ENCODE data around the gene GMPR2. TPM values are rescaled to one million over a fixed set of nuclear protein-coding genes. Genes with fewer than 3 reads are reported as not detected.

Gene GMPR2
- total and polyA plus RNA-seq, 2 of the 13 experiments (the other 11 are each of a cell fraction or from before 2014, with no cell fraction given): 210 to 273 TPM

DNA sequence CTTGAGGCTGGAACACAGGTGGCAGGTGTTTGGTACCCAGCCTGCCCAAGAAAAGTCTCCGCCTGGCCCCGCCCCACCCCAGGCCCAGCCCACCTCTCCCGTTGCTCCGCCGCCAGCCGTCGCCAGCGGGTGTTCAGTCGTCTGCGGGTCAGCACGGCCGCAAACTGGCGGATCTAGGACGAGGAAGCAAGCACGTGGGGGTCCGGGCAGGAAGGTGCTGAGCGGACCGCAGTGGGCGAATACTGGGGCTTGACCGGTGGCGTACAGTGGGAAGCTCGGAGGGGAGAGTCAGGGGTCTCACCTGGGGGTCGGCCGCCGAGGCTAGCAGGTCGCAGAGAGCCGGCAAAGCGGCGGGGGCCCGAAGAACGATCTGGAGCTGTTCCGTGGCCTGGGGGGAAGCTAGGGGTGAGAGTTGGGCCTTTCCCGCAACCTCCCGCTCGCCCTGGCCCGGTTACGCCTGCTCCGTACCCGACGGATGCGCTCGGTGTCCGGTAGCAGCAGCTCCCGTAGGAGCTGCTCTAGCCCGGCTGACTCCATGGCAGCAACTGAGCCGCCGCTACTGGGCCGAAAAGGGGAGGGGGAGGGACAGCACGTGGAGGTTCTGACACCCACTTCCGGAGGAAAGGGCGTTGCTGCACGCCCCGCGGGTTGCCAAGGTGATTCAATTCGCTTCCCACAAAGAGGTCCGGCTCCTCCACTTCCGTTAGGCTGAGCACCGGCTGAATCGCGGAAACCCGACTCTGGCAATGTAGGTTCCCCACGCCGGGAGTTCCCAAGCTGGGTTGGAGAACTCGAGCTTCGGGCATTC, 44.3 kb upstream of the GMPR2 start, which contains the start of gene IPO4 (continued):
- TF ChIP-seq, protein P1, sequence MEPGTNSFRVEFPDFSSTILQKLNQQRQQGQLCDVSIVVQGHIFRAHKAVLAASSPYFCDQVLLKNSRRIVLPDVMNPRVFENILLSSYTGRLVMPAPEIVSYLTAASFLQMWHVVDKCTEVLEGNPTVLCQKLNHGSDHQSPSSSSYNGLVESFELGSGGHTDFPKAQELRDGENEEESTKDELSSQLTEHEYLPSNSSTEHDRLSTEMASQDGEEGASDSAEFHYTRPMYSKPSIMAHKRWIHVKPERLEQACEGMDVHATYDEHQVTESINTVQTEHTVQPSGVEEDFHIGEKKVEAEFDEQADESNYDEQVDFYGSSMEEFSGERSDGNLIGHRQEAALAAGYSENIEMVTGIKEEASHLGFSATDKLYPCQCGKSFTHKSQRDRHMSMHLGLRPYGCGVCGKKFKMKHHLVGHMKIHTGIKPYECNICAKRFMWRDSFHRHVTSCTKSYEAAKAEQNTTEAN (CRISPR knock-in tag; conservative IDR thresholded peaks at IDR 0.05): peak; percentile 83; the same call in 1 of the 2 replicates
- TF ChIP-seq POGZ (CRISPR knock-in tag; IDR thresholded peaks at IDR 0.05): peak; percentile 99
- TF ChIP-seq, protein P2, sequence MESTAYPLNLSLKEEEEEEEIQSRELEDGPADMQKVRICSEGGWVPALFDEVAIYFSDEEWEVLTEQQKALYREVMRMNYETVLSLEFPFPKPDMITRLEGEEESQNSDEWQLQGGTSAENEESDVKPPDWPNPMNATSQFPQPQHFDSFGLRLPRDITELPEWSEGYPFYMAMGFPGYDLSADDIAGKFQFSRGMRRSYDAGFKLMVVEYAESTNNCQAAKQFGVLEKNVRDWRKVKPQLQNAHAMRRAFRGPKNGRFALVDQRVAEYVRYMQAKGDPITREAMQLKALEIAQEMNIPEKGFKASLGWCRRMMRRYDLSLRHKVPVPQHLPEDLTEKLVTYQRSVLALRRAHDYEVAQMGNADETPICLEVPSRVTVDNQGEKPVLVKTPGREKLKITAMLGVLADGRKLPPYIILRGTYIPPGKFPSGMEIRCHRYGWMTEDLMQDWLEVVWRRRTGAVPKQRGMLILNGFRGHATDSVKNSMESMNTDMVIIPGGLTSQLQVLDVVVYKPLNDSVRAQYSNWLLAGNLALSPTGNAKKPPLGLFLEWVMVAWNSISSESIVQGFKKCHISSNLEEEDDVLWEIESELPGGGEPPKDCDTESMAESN (CRISPR knock-in tag; conservative IDR thresholded peaks at IDR 0.05): peak; percentile 98
- TF ChIP-seq, protein P3, sequence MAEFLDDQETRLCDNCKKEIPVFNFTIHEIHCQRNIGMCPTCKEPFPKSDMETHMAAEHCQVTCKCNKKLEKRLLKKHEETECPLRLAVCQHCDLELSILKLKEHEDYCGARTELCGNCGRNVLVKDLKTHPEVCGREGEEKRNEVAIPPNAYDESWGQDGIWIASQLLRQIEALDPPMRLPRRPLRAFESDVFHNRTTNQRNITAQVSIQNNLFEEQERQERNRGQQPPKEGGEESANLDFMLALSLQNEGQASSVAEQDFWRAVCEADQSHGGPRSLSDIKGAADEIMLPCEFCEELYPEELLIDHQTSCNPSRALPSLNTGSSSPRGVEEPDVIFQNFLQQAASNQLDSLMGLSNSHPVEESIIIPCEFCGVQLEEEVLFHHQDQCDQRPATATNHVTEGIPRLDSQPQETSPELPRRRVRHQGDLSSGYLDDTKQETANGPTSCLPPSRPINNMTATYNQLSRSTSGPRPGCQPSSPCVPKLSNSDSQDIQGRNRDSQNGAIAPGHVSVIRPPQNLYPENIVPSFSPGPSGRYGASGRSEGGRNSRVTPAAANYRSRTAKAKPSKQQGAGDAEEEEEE (CRISPR knock-in tag; IDR thresholded peaks at IDR 0.05; ENCODE audit: borderline replicate concordance): peak; percentile 99
- TF ChIP-seq ARNT (IDR thresholded peaks at IDR 0.05): no peak
- no peak for TF ChIP-seq SMARCE1 (IDR thresholded peaks at IDR 0.05; ENCODE audit: borderline replicate concordance)
- TF ChIP-seq SRF (IDR thresholded peaks at IDR 0.05; ENCODE audit: low read depth, low read length): peak; percentile 93
- peak; percentile 92 for TF ChIP-seq ZNF329 (CRISPR knock-in tag; IDR thresholded peaks at IDR 0.05; ENCODE audit: low read depth)
- TF ChIP-seq, protein P4, sequence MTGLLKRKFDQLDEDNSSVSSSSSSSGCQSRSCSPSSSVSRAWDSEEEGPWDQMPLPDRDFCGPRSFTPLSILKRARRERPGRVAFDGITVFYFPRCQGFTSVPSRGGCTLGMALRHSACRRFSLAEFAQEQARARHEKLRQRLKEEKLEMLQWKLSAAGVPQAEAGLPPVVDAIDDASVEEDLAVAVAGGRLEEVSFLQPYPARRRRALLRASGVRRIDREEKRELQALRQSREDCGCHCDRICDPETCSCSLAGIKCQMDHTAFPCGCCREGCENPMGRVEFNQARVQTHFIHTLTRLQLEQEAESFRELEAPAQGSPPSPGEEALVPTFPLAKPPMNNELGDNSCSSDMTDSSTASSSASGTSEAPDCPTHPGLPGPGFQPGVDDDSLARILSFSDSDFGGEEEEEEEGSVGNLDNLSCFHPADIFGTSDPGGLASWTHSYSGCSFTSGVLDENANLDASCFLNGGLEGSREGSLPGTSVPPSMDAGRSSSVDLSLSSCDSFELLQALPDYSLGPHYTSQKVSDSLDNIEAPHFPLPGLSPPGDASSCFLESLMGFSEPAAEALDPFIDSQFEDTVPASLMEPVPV (CRISPR knock-in tag; IDR thresholded peaks at IDR 0.05): peak; percentile 100
- TF ChIP-seq, protein P5, sequence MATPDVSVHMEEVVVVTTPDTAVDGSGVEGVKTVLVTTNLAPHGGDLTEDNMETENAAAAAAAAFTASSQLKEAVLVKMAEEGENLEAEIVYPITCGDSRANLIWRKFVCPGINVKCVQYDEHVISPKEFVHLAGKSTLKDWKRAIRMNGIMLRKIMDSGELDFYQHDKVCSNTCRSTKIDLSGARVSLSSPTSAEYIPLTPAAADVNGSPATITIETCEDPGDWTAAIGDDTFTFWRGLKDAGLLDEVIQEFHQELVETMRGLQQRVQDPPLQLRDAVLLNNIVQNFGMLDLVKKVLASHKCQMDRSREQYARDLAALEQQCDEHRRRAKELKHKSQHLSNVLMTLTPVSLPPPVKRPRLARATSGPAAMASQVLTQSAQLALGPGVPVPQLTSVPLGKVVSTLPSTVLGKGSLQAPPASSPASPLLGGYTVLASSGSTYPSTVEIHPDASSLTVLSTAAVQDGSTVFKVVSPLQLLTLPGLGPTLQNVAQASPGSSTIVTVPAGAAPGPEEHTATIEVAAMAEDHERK (CRISPR knock-in tag; IDR thresholded peaks at IDR 0.05; ENCODE audit: low read depth): peak; percentile 72
- no peak; the same call in 1 of the 2 replicates for TF ChIP-seq FLYWCH1 (CRISPR knock-in tag; IDR thresholded peaks at IDR 0.05)
- TF ChIP-seq, protein P6, sequence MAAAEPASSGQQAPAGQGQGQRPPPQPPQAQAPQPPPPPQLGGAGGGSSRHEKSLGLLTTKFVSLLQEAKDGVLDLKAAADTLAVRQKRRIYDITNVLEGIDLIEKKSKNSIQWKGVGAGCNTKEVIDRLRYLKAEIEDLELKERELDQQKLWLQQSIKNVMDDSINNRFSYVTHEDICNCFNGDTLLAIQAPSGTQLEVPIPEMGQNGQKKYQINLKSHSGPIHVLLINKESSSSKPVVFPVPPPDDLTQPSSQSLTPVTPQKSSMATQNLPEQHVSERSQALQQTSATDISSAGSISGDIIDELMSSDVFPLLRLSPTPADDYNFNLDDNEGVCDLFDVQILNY (CRISPR knock-in tag; conservative IDR thresholded peaks at IDR 0.05): peak; percentile 82
- TF ChIP-seq XBP1 (CRISPR knock-in tag; IDR thresholded peaks at IDR 0.05): peak; percentile 89
- no peak for TF ChIP-seq HOXA9 (CRISPR knock-in tag; IDR thresholded peaks at IDR 0.05; ENCODE audit: borderline replicate concordance)
- TF ChIP-seq, protein P7, sequence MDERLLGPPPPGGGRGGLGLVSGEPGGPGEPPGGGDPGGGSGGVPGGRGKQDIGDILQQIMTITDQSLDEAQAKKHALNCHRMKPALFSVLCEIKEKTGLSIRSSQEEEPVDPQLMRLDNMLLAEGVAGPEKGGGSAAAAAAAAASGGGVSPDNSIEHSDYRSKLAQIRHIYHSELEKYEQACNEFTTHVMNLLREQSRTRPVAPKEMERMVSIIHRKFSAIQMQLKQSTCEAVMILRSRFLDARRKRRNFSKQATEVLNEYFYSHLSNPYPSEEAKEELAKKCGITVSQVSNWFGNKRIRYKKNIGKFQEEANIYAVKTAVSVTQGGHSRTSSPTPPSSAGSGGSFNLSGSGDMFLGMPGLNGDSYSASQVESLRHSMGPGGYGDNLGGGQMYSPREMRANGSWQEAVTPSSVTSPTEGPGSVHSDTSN (CRISPR knock-in tag; IDR thresholded peaks at IDR 0.05): peak; percentile 41
- peak; percentile 100 for TF ChIP-seq TOE1 (CRISPR knock-in tag; IDR thresholded peaks at IDR 0.05)
- peak; percentile 99 for TF ChIP-seq GABPB1 (CRISPR knock-in tag; IDR thresholded peaks at IDR 0.05)
- peak; percentile 97 for TF ChIP-seq POLR2AphosphoS5 (IDR thresholded peaks at IDR 0.05; ENCODE audit: low read depth, low read length)
- peak; percentile 95; the same call in 1 of the 2 replicates for TF ChIP-seq ZNF616 (CRISPR knock-in tag; IDR thresholded peaks at IDR 0.05; ENCODE audit: low read depth)
